DOHH2 (cell line): ENCODE measurements around the gene MTM1.
A peak's percentile ranks its signal among the peaks of the same experiment; 100 is the strongest.

Experiments used
- H3F3A ChIP-seq: fragments of 200-600 bp; sonication (generic), shearing (Covaris generic); 2 replicates; pipeline ENCODE4 v1.6.0; 2016; ENCODE audit warnings: antibody characterized with exemption, mild to moderate bottlenecking; ENCODE audit not compliant: control insufficient read depth, insufficient read depth
- H3K27ac ChIP-seq: fragments of 200-600 bp; sonication (generic); 2 replicates; pipeline ENCODE4 v1.5.1; 2014; ENCODE audit warnings: low read depth, mild to moderate bottlenecking, low read length, moderate library complexity
- H3K27me3 ChIP-seq: fragments of 200-600 bp; sonication (generic); 2 replicates; pipeline ENCODE4 v1.6.1; 2014; ENCODE audit warnings: mild to moderate bottlenecking, low read length, mixed read lengths; ENCODE audit not compliant: control insufficient read depth
- H3K36me3 ChIP-seq: fragments of 200-600 bp; sonication (generic); 2 replicates; pipeline ENCODE4 v1.6.1; 2014; ENCODE audit warnings: mild to moderate bottlenecking, low read length, moderate library complexity, mixed read lengths; ENCODE audit not compliant: control insufficient read depth
- H3K4me1 ChIP-seq: fragments of 200-600 bp; sonication (generic); 2 replicates; pipeline ENCODE4 v1.6.1; 2014; ENCODE audit warnings: mild to moderate bottlenecking, low read length, mixed read lengths; ENCODE audit not compliant: control insufficient read depth
- H3K4me2 ChIP-seq: fragments of 200-600 bp; sonication (generic); 2 replicates; pipeline ENCODE4 v1.6.0; 2014; ENCODE audit warnings: mild to moderate bottlenecking, low read length, moderate library complexity
- H3K4me3 ChIP-seq: fragments of 200-600 bp; sonication (generic); 2 replicates; pipeline ENCODE4 v1.5.1; 2014; ENCODE audit warnings: mild to moderate bottlenecking, low read length, mixed read lengths
- H3K79me2 ChIP-seq: fragments of 200-600 bp; sonication (generic); 2 replicates; pipeline ENCODE4 v1.6.1; 2014; ENCODE audit warnings: mild to moderate bottlenecking, low read length, mixed read lengths; ENCODE audit not compliant: control insufficient read depth
- H3K9me2 ChIP-seq: fragments of 200-600 bp; sonication (generic); replicated peaks from 2 replicates; pipeline ENCODE4 v1.6.1; 2014; ENCODE audit warnings: mild to moderate bottlenecking, low read length, mixed read lengths; ENCODE audit not compliant: control insufficient read depth
- H3K9me3 ChIP-seq: fragments of 200-600 bp; sonication (generic); 2 replicates; pipeline ENCODE4 v1.6.1; 2014; ENCODE audit warnings: antibody characterized with exemption, low read length, mixed read lengths; ENCODE audit not compliant: control insufficient read depth, insufficient read depth
- H4K20me1 ChIP-seq: fragments of 200-600 bp; sonication (generic); 2 replicates; pipeline ENCODE4 v1.6.0; 2014; ENCODE audit warnings: low read depth, mild to moderate bottlenecking, antibody characterized with exemption, low read length, moderate library complexity; ENCODE audit not compliant: control insufficient read depth, insufficient read depth
- CTCF ChIP-seq: fragments of 200-600 bp; sonication (generic); IDR thresholded peaks from one replicate; pipeline ENCODE4 v1.5.1; 2014; ENCODE audit warnings: antibody characterized with exemption, mild to moderate bottlenecking, low read depth, low read length; ENCODE audit not compliant: poor library complexity, severe bottlenecking
- EZH2phosphoT487 ChIP-seq: fragments of 200-600 bp; sonication (generic); IDR thresholded peaks from 2 replicates; pipeline ENCODE4 v1.6.1; 2017; ENCODE audit warnings: borderline replicate concordance, mild to moderate bottlenecking, antibody characterized with exemption, low read length, moderate library complexity, mixed read lengths

The MTM1 gene

GRCh38 chrX:150680974-150681373, 112.6 kb downstream of the MTM1 start:
- no peak overlapping the region for H3K4me2 ChIP-seq
- H3K4me3 ChIP-seq, result no peak overlapping the region
- no peaks in the 10 kb centered on the region for H3K27me3 ChIP-seq
- no peaks in the 10 kb centered on the region for H4K20me1 ChIP-seq
- H3K79me2 ChIP-seq, result no peaks in the 10 kb centered on the region
- H3K36me3 ChIP-seq, result no peaks in the 10 kb centered on the region
- no peaks in the 10 kb centered on the region for H3F3A ChIP-seq
- H3K27ac ChIP-seq, result no peak overlapping the region
- H3K9me3 ChIP-seq, result no peaks in the 10 kb centered on the region; the same call in 1 of the 2 replicates
- H3K4me1 ChIP-seq, result no peaks in the 10 kb centered on the region
- H3K9me2 ChIP-seq, result no peaks in the 10 kb centered on the region
- TF ChIP-seq CTCF (peak; percentile 17), EZH2phosphoT487 (no peak)

- no peaks in the 10 kb centered on the region for H3K4me1 ChIP-seq
- no peak overlapping the region for H3K4me3 ChIP-seq
- H4K20me1 ChIP-seq, result no peaks in the 10 kb centered on the region
- no peak overlapping the region for H3K4me2 ChIP-seq
- H3F3A ChIP-seq, result no peaks in the 10 kb centered on the region
- no peaks in the 10 kb centered on the region for H3K9me3 ChIP-seq
- H3K36me3 ChIP-seq, result no peaks in the 10 kb centered on the region
- H3K79me2 ChIP-seq, result no peaks in the 10 kb centered on the region
- no peak for TF ChIP-seq CTCF
- no peak for TF ChIP-seq EZH2phosphoT487
- no peak overlapping the region for H3K27ac ChIP-seq
- H3K27me3 ChIP-seq, result no peaks in the 10 kb centered on the region
- no peaks in the 10 kb centered on the region for H3K9me2 ChIP-seq
Observed at GRCh38 chrX:150683112-150683511, 114.7 kb downstream of the MTM1 start.

- Histone ChIP-seq H3K27me3 (no peaks in the 10 kb centered on the region), H4K20me1 (no peaks in the 10 kb centered on the region), H3K9me3 (no peaks in the 10 kb centered on the region), H3K36me3 (no peaks in the 10 kb centered on the region), H3K79me2 (no peaks in the 10 kb centered on the region), H3K27ac (no peak overlapping the region), H3K9me2 (no peaks in the 10 kb centered on the region), H3K4me1 (peaks cover 1% of the 10 kb centered on the region), H3F3A (no peaks in the 10 kb centered on the region), H3K4me3 (no peak overlapping the region), H3K4me2 (no peak overlapping the region)
- TF ChIP-seq EZH2phosphoT487 (no peak), CTCF (peak; percentile 59)
Observed at GRCh38 chrX:150683536-150684146, 115.2 kb downstream of the MTM1 start.
